ENCODE data around the gene TMEM11. TPM values are rescaled to one million over a fixed set of nuclear protein-coding genes. Genes with fewer than 3 reads are reported as not detected.

The TMEM11 gene
- total RNA-seq, 1 donor: 21.6 TPM

- H3K4me3 ChIP-seq (ENCODE audit: low read depth, low read length): no peak overlapping the region
- no peak for TF ChIP-seq CTCF (IDR thresholded peaks at IDR 0.05; ENCODE audit: insufficient read depth, low read depth, low read length)
- no peak for DNase-seq (ENCODE audit: low read depth)
Measured at GRCh38 chr17:21160401-21160800, 53.6 kb downstream of the TMEM11 start.

- no peak for TF ChIP-seq CTCF (IDR thresholded peaks at IDR 0.05; ENCODE audit: insufficient read depth, low read depth, low read length)
- H3K4me3 ChIP-seq (ENCODE audit: low read depth, low read length): no peak overlapping the region
- no peak for DNase-seq (ENCODE audit: low read depth)
Measured at GRCh38 chr17:21157586-21158370, 56.2 kb downstream of the TMEM11 start.

GRCh38 chr17:21152731-21153130, 61.2 kb downstream of the TMEM11 start:
- DNase-seq (ENCODE audit: low read depth): no peak

GRCh38 chr17:21149621-21150020, 64.3 kb downstream of the TMEM11 start:
- no peak for TF ChIP-seq CTCF (IDR thresholded peaks at IDR 0.05; ENCODE audit: insufficient read depth, low read depth, low read length)
- no peak for DNase-seq (ENCODE audit: low read depth)
- H3K4me3 ChIP-seq (ENCODE audit: low read depth, low read length): no peak overlapping the region

More at GRCh38 chr17:21152731-21153130, 61.2 kb downstream of the TMEM11 start:
- no peak overlapping the region for H3K4me3 ChIP-seq (ENCODE audit: low read depth, low read length)
- no peak for TF ChIP-seq CTCF (IDR thresholded peaks at IDR 0.05; ENCODE audit: insufficient read depth, low read depth, low read length)

Small RNA genes within 50 kb of the gene (small RNA-seq; reads per million reads assigned to genes)
- gene RN7SL426P: not detected

Other genes starting within 250 kb of the TMEM11 start
- 258 and 297 TPM in 2 replicates for gene USP22, start 171.2 kb downstream of the TMEM11 start, total RNA-seq
- gene DHRS7B, start 87.2 kb downstream of the TMEM11 start, total RNA-seq: 12.2 and 15.1 TPM in 2 replicates
- gene NATD1, start 39.2 kb upstream of the TMEM11 start, total RNA-seq: 2.6 and 3.0 TPM in 2 replicates
- 19.3 and 30.7 TPM in 2 replicates for gene MAP2K3, start 70.5 kb upstream of the TMEM11 start, total RNA-seq
- gene KCNJ12, start 162.2 kb upstream of the TMEM11 start, total RNA-seq: under 0.01 TPM in 2 replicates

Data from fibroblast of villous mesenchyme (primary cell).